ENCODE measurements around the gene SYCP2L.
A peak's percentile ranks its signal among the peaks of the same experiment; 100 is the strongest.
"Not testable (repeated sequence)": the region's sequence is repeated elsewhere in the genome, so short reads cannot be mapped to it uniquely, and the experiment has no call there.

The SYCP2L gene

GRCh38 chr6:10877871-10878270, 9.0 kb upstream of the SYCP2L start:
- TF ChIP-seq CTCF (IDR thresholded peaks at IDR 0.05; ENCODE audit: low read length, missing control alignments) = no peak
- no peak overlapping the region for H3K4me3 ChIP-seq (replicated peaks; ENCODE audit: low read depth, low read length)
- DNase-seq (ENCODE audit: low read depth) = no peak

GRCh38 chr6:10880366-10880765, 6.5 kb upstream of the SYCP2L start:
- TF ChIP-seq CTCF (IDR thresholded peaks at IDR 0.05; ENCODE audit: low read length, missing control alignments) = no peak
- no peak overlapping the region for H3K4me3 ChIP-seq (replicated peaks; ENCODE audit: low read depth, low read length)
- no peak for DNase-seq (ENCODE audit: low read depth)

GRCh38 chr6:10882253-10882630, 4.6 kb upstream of the SYCP2L start:
- not testable (repeated sequence) for DNase-seq (ENCODE audit: low read depth); H3K4me3 ChIP-seq (replicated peaks; ENCODE audit: low read depth, low read length)

DNA sequence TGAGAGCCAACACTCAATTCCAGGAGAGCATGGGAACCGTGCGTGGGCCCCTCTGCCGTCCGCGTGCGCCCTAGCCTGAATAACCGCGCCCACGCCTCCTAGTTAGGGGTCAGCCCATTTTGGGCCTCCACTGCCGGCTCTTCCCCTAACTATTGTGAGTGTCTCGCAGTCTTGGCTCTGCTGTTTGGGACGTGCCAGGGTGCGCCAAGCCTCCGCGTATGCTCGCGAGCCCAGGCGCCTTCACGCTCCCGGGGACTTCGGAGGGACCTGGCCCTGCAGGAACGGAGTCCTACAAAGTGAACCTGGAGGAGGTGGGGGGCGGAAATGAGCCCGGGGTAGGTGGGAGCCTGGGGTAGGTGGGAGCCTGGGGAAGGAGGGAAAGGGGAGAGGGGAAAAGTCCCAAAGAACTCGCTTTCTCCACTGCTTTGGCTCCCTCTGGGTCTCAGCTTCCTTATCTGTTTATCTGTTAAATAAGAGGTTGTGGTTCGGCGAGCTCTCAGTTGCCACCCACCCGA, 4.1 kb upstream of the SYCP2L start:
- no peak overlapping the region for H3K4me3 ChIP-seq (replicated peaks; ENCODE audit: low read depth, low read length)
- no peak for DNase-seq (ENCODE audit: low read depth)
- TF ChIP-seq CTCF (IDR thresholded peaks at IDR 0.05; ENCODE audit: low read length, missing control alignments) = no peak

- H3K4me3 ChIP-seq (replicated peaks; ENCODE audit: low read depth, low read length) = no peak overlapping the region
- no peak for TF ChIP-seq CTCF (IDR thresholded peaks at IDR 0.05; ENCODE audit: low read length, missing control alignments)
- DNase-seq (ENCODE audit: low read depth) = no peak
These were observed 3.3 kb upstream of the SYCP2L start for GRCh38 chr6:10883312-10884244.

- no peak for DNase-seq (ENCODE audit: low read depth)
- TF ChIP-seq CTCF (IDR thresholded peaks at IDR 0.05; ENCODE audit: low read length, missing control alignments) = no peak
- no peak overlapping the region for H3K4me3 ChIP-seq (replicated peaks; ENCODE audit: low read depth, low read length)
These were observed 2.4 kb upstream of the SYCP2L start for GRCh38 chr6:10884245-10884972.

DNA sequence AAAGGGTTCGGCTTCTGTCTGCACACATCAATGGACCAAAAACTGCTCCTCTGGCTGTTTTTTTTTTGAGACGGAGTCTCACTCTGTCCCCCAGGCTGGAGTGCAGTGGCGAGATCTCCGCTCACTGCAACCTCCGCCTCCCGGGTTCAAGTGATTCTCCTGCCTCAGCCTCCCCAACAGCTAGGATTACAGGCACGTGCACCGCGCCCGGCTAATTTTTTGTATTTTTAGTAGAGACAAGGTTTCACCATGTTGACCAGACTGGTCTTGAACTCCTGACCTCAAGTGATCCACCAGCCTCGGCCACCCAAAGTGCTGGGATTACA, 524 bp upstream of the SYCP2L start:
- DNase-seq (ENCODE audit: low read depth) = not testable (repeated sequence)
- H3K4me3 ChIP-seq (replicated peaks; ENCODE audit: low read depth, low read length) = peak overlapping the region; percentile 38

Data from fibroblast of pulmonary artery (primary cell).